Measurements from ENCODE around the gene ZNF808. TPM values are rescaled to one million over a fixed set of nuclear protein-coding genes. Genes with fewer than 3 reads are reported as not detected.

Gene ZNF808
- total RNA-seq, 1 experiment from 2014 or later, result 35.7 TPM

DNA sequence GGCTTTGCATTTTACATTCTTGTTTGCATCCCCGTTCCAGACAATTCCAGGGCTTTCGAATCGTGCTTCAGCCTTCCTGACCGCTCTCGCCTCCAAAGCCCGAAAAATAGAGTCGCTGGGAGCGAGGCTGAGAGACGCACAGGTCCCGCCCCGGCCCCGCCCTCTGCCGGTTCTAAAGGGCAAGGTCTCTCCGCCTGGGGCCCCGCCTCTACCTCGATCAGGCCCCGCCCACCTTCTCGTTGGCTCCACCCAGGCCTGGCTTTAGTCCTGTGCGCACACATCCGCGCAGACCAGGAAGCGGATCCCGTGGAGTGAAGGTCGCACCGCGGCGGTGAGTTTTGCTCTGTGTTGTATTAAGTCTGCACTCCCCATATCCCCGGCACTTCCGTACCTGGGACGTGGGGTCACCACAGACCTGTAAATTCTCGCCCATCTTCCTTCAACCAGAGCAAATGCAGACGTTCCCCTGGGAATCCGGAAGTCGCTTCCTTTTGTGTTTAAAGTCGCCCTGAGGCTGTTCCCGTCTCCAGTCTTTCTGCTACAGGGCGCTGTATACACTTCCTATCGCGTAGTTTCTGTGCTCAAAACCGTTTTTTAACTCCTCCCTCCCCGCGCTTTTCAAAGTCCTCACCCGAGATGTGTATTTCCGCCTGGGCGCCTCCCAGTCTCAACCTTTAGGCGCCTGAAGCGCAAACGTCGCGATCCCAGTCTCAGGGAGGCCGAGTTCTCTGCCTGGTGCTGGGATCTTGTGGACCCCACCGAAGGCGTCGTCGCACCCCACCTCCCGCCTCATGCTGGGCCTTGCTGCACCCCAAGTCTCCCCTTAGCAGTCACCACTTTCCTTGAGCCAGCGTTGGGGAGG, 42.8 kb downstream of the ZNF808 start, which contains the start of gene ZNF701:
TSS of gene ZNF701 (plus strand) at position 288 of the 862 bp plus-strand sequence. CDS start 3,861 bp downstream, outside the sequence.
- H3K4me1 ChIP-seq (ENCODE audit: insufficient read depth, low read length), result no peaks in the 10 kb centered on the region; the same call in 1 of the 2 replicates
- WGBS (ENCODE audit: extremely low coverage, insufficient read length, low lambda C conversion rate), result no CpG with 5 or more reads among the region's 57 CpGs
- no peak within 1 kb of the TSS for H3T11ph ChIP-seq (ENCODE audit: low read length)
- Mint-ChIP-seq H3K36me3 (ENCODE audit: insufficient read depth in 1 of 3, low read depth in 3 of 3) (peaks cover 10 to 46% (median 34%) of the 10 kb centered on the region in 3 experiments; a peak in 6 of 7 replicates), H3K4me1 (peaks cover 32 to 33% of the 10 kb centered on the region in 2 experiments), H3K27ac (peak within 1 kb of the TSS; percentile 97 to 98 (median 98)), H3K27me3 (ENCODE audit: low read depth) (no peaks in the 10 kb centered on the region), H3K4me3 (peak within 1 kb of the TSS; percentile 89 to 94), H3K9me3 (no peaks in the 10 kb centered on the region)
- no peak within 1 kb of the TSS for H4K5ac ChIP-seq (ENCODE audit: insufficient read length, low read depth, low read length)
- H3K79me1 ChIP-seq (ENCODE audit: insufficient read depth, low read depth, low read length, poor library complexity, severe bottlenecking), result peaks cover 3% of the 10 kb centered on the region
- H2BK15ac ChIP-seq (ENCODE audit: low read depth, low read length), result no peak within 1 kb of the TSS
- no peak within 1 kb of the TSS for H2BK120ac ChIP-seq (ENCODE audit: low read depth, low read length, poor library complexity, severe bottlenecking)
- no peak within 1 kb of the TSS for H4K91ac ChIP-seq (ENCODE audit: insufficient read length, low read depth, low read length)
- no peak within 1 kb of the TSS for H2BK20ac ChIP-seq (ENCODE audit: low read depth, low read length, poor library complexity, severe bottlenecking)
- H4K20me1 ChIP-seq (ENCODE audit: control insufficient read depth, insufficient read depth, insufficient read length), result peaks cover 3% of the 10 kb centered on the region
- H3K9me3 ChIP-seq (ENCODE audit: control insufficient read depth, low read depth, low read length), result no peaks in the 10 kb centered on the region
- no peak within 1 kb of the TSS for H2BK12ac ChIP-seq (ENCODE audit: insufficient read length, low read depth, low read length)
- H3K23me2 ChIP-seq (ENCODE audit: insufficient read length, low read depth, low read length, poor library complexity, severe bottlenecking), result peaks cover 9% of the 10 kb centered on the region
- no peak within 1 kb of the TSS for H2BK5ac ChIP-seq (ENCODE audit: insufficient read length, low read length)
- H3K27me3 ChIP-seq (ENCODE audit: insufficient read depth, low read length), result no peaks in the 10 kb centered on the region
- H3K14ac ChIP-seq (ENCODE audit: insufficient read depth, low read length), result peak within 1 kb of the TSS; percentile 89
- peak within 1 kb of the TSS; percentile 81 for H3K4me2 ChIP-seq (ENCODE audit: insufficient read depth, insufficient read length, low read length)
- no peak within 1 kb of the TSS for H2AFZ ChIP-seq (ENCODE audit: low read length)
- no peak within 1 kb of the TSS for H3K4ac ChIP-seq (ENCODE audit: low read depth, low read length)
- H4K8ac ChIP-seq (replicated peaks; ENCODE audit: insufficient read length, low read depth, low read length), result no peak within 1 kb of the TSS
- no peak within 1 kb of the TSS for H3K23ac ChIP-seq (ENCODE audit: insufficient read length, low read depth, low read length)
- TF ChIP-seq, protein P1, sequence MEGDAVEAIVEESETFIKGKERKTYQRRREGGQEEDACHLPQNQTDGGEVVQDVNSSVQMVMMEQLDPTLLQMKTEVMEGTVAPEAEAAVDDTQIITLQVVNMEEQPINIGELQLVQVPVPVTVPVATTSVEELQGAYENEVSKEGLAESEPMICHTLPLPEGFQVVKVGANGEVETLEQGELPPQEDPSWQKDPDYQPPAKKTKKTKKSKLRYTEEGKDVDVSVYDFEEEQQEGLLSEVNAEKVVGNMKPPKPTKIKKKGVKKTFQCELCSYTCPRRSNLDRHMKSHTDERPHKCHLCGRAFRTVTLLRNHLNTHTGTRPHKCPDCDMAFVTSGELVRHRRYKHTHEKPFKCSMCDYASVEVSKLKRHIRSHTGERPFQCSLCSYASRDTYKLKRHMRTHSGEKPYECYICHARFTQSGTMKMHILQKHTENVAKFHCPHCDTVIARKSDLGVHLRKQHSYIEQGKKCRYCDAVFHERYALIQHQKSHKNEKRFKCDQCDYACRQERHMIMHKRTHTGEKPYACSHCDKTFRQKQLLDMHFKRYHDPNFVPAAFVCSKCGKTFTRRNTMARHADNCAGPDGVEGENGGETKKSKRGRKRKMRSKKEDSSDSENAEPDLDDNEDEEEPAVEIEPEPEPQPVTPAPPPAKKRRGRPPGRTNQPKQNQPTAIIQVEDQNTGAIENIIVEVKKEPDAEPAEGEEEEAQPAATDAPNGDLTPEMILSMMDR (conservative IDR thresholded peaks at IDR 0.05), result peak; percentile 51
- H3K56ac ChIP-seq (ENCODE audit: insufficient read length, low read depth, low read length), result no peak within 1 kb of the TSS
- peak within 1 kb of the TSS; percentile 90 for H3K18ac ChIP-seq (ENCODE audit: insufficient read length, low read depth, low read length)
- DNase-seq, result peak; percentile 97
- H3K79me2 ChIP-seq (ENCODE audit: insufficient read depth, low read length), result no peaks in the 10 kb centered on the region
- peak within 1 kb of the TSS; percentile 35 for H3K27ac ChIP-seq (ENCODE audit: insufficient read length, low read depth, low read length)
- no peak within 1 kb of the TSS for H2AK5ac ChIP-seq (ENCODE audit: insufficient read length, low read length)
- H3K9ac ChIP-seq (ENCODE audit: extremely low read depth, insufficient read length, low read length), result peak within 1 kb of the TSS; percentile 78
